NCI-H187 (cell line): ENCODE data around the gene TRAF7.

Source experiments
- DNase-seq, 2 experiments: peaks; one replicate each; lab custom pipeline; 2025; lab: John Stamatoyannopoulos, UW

TRAF7 gene

GRCh38 chr16:2181952-2182351 lies 26.4 kb downstream of the TRAF7 start:
- no peak for DNase-seq

- DNase-seq: no peak
These were observed 28.1 kb downstream of the TRAF7 start for GRCh38 chr16:2183671-2184070.

- DNase-seq: no peak
These were observed 28.8 kb downstream of the TRAF7 start for GRCh38 chr16:2184346-2184745.

- DNase-seq: no peak
These were observed 29.4 kb downstream of the TRAF7 start for GRCh38 chr16:2184962-2185361.

GRCh38 chr16:2186064-2186463 lies 30.5 kb downstream of the TRAF7 start:
- no peak for DNase-seq

- no peak for DNase-seq
These were observed 30.9 kb downstream of the TRAF7 start for GRCh38 chr16:2186505-2186904.

GRCh38 chr16:2187212-2187611 lies 31.6 kb downstream of the TRAF7 start:
- DNase-seq: no peak

GRCh38 chr16:2188395-2188794 lies 32.8 kb downstream of the TRAF7 start:
- DNase-seq: no peak

GRCh38 chr16:2189252-2189893 lies 33.8 kb downstream of the TRAF7 start:
- no peak for DNase-seq

GRCh38 chr16:2190002-2190658 lies 34.5 kb downstream of the TRAF7 start:
- DNase-seq: no peak

GRCh38 chr16:2190659-2191445 lies 35.3 kb downstream of the TRAF7 start:
- DNase-seq: no peak

- no peak for DNase-seq
These were observed 35.8 kb downstream of the TRAF7 start for GRCh38 chr16:2191446-2191706.

- no peak for DNase-seq
These were observed 38.7 kb downstream of the TRAF7 start for GRCh38 chr16:2194166-2194834.

- peak; percentile 25 to 44 for DNase-seq
These were observed 39.3 kb downstream of the TRAF7 start for GRCh38 chr16:2194852-2195321.

GRCh38 chr16:2195322-2196161 lies 40.0 kb downstream of the TRAF7 start:
- DNase-seq: no peak

- DNase-seq: no peak
These were observed 40.8 kb downstream of the TRAF7 start, which contains the start of gene CASKIN1 for GRCh38 chr16:2196162-2196980. Gene CASKIN1, minus strand, starts transcription at chr16:2196605. Its CDS starts 173 bp downstream, at chr16:2196432.

GRCh38 chr16:2196981-2197511 lies 41.5 kb downstream of the TRAF7 start:
- no peak for DNase-seq

GRCh38 chr16:2197765-2198164 lies 42.2 kb downstream of the TRAF7 start:
- DNase-seq: no peak

- no peak for DNase-seq
These were observed 42.7 kb downstream of the TRAF7 start for GRCh38 chr16:2198283-2198682.

GRCh38 chr16:2199095-2199494 lies 43.5 kb downstream of the TRAF7 start:
- DNase-seq: no peak
